ENCODE measurements around the gene TEDDM1.

GRCh38 chr1:182404781-182405180 is 4.3 kb upstream of the TEDDM1 start:
- TF ChIP-seq POLR2A (IDR thresholded peaks at IDR 0.05) (no peak), CTCF (IDR thresholded peaks at IDR 0.05) (no peak), POLR2AphosphoS5 (IDR thresholded peaks at IDR 0.05) (no peak)
